A549 (cell line): ENCODE data around the gene IQSEC2. TPM values are rescaled to one million over a fixed set of nuclear protein-coding genes. Genes with fewer than 3 reads are reported as not detected.

ENCODE experiments used
- ATAC-seq, 2 experiments: fragments of 200-7000 bp in 1 of 2; fragments of >200 bp in 1 of 2; cut with Nextera tagmentation in 1 of 2; cut with Tn5 transposase in 1 of 2; 3 replicates each; pipeline versions ENCODE4 v1.8.0 to v1.9.1; 2018 to 2020; ENCODE audit warnings: mild to moderate bottlenecking in 1 of 2, moderate library complexity in 1 of 2
- CTCF ChIA-PET: fragments of 300-600 bp; sonication (Branson Sonifier 250); formaldehyde crosslinking; extraction: SDS; loops from one replicate; lab custom pipeline; 2021; ENCODE audit warnings: antibody characterized with exemption, inconsistent platforms; lab: Yijun Ruan, JAX
- POLR2A ChIA-PET: fragments of 350-600 bp; formaldehyde crosslinking; extraction: SDS; loops from one replicate; lab custom pipeline; 2021; ENCODE audit warnings: antibody characterized with exemption, inconsistent platforms; lab: Yijun Ruan, JAX
- DNase-seq, 2 experiments: peaks; one replicate each; pipeline versions ENCODE4 v3.0.0 to v3.0.0-alpha.2; 2011 to 2016; ENCODE audit warnings: low read depth in 1 of 2, low spot score in 1 of 2
- FAIRE-seq: peaks from 2 replicates; lab custom pipeline; 2011; peaks lifted over from hg19 to GRCh38; lab: Jason Lieb, UNC
- H3K27ac ChIP-seq, 2 experiments: fragments of >200 bp; sonication (Bioruptor Twin); formaldehyde crosslinking; 3 replicates each; pipeline ENCODE4 v1.5.1; 2016 to 2017
- H3K4me1 ChIP-seq: fragments of >200 bp; sonication (Bioruptor Twin); formaldehyde crosslinking; 3 replicates; pipeline ENCODE4 v1.6.1; 2016
- H3K4me2 ChIP-seq: fragments of >200 bp; sonication (Bioruptor Twin); formaldehyde crosslinking; 3 replicates; pipeline ENCODE4 v1.6.1; 2016
- H3K4me3 ChIP-seq: fragments of >200 bp; sonication (Bioruptor Twin); formaldehyde crosslinking; 3 replicates; pipeline ENCODE4 v1.5.1; 2016
- H3K9me3 ChIP-seq: fragments of >200 bp; sonication (Bioruptor Twin); formaldehyde crosslinking; 3 replicates; pipeline ENCODE4 v1.6.1; 2016
- BHLHE40 ChIP-seq: IDR thresholded peaks from 2 replicates; pipeline ENCODE4 v1.6.1; 2012; ENCODE audit warnings: low read depth, low read length, inconsistent platforms
- CBX2 ChIP-seq: fragments of 200-600 bp; sonication (generic); IDR thresholded peaks from 2 replicates; pipeline ENCODE4 v1.6.1; 2016; ENCODE audit warnings: low read depth, mild to moderate bottlenecking, borderline replicate concordance
- CBX8 ChIP-seq: fragments of 200-600 bp; sonication (generic); IDR thresholded peaks from 2 replicates; pipeline ENCODE4 v1.6.1; 2016
- CEBPB ChIP-seq, 2 experiments: fragments of >200 bp in 1 of 2; sonication (Bioruptor Twin) in 1 of 2; formaldehyde crosslinking in 1 of 2; IDR thresholded peaks; 2 replicates each; pipeline ENCODE4 v1.6.1; 2012 to 2016
- CHD2 ChIP-seq: fragments of 150-350 bp; IDR thresholded peaks from 2 replicates; pipeline ENCODE4 v1.6.1; 2014; ENCODE audit warnings: low read length; ENCODE audit not compliant: partially characterized antibody
- EHF ChIP-seq: fragments of 250-450 bp; sonication (Bioruptor Pico); IDR thresholded peaks from 2 replicates; pipeline ENCODE4 v1.5.0; 2020; ENCODE audit warnings: mild to moderate bottlenecking
- EP300 ChIP-seq, 2 experiments: fragments of >200 bp; sonication (Bioruptor Twin); formaldehyde crosslinking; IDR thresholded peaks; 2 replicates in 1 of 2; 3 replicates in 1 of 2; pipeline ENCODE4 v1.6.1; 2016 to 2017
- FOSL2 ChIP-seq, 2 experiments: fragments of 450-650 bp in 1 of 2; fragments of >200 bp in 1 of 2; sonication (Bioruptor Twin) in 1 of 2; formaldehyde crosslinking; IDR thresholded peaks; 2 replicates each; pipeline versions ENCODE4 v1.5.0 to v1.6.1; 2016 to 2020; ENCODE audit warnings: mild to moderate bottlenecking in 1 of 2, moderate library complexity in 1 of 2
- HDAC2 ChIP-seq: fragments of 200-600 bp; sonication (generic); IDR thresholded peaks from 2 replicates; pipeline ENCODE4 v1.6.1; 2016
- HEYL ChIP-seq: fragments of 250-450 bp; sonication (Bioruptor Pico); IDR thresholded peaks from 2 replicates; pipeline ENCODE4 v1.8.0; 2021; ENCODE audit warnings: mild to moderate bottlenecking, moderate library complexity
- HOXB13 ChIP-seq: fragments of 250-450 bp; sonication (Bioruptor Pico); IDR thresholded peaks from 2 replicates; pipeline ENCODE4 v1.5.0; 2020; ENCODE audit warnings: low read depth, mild to moderate bottlenecking, moderate library complexity
- HOXB5 ChIP-seq: fragments of 250-450 bp; sonication (Bioruptor Pico); IDR thresholded peaks from 2 replicates; pipeline ENCODE4 v1.5.0; 2020; ENCODE audit warnings: mild to moderate bottlenecking, moderate library complexity
- JUN ChIP-seq, 2 experiments: fragments of >200 bp; sonication (Bioruptor Twin); formaldehyde crosslinking; IDR thresholded peaks; 2 replicates in 1 of 2; 3 replicates in 1 of 2; pipeline ENCODE4 v1.6.1; 2016 to 2017
- KDM1A ChIP-seq: fragments of 200-600 bp; sonication (generic); IDR thresholded peaks from 2 replicates; pipeline ENCODE4 v1.6.1; 2016; ENCODE audit warnings: low read depth, mild to moderate bottlenecking
- KDM5A ChIP-seq: fragments of 200-600 bp; sonication (generic); IDR thresholded peaks from 2 replicates; pipeline ENCODE4 v1.6.1; 2016; ENCODE audit warnings: antibody characterized with exemption, mild to moderate bottlenecking
- MAFK ChIP-seq: fragments of 450-650 bp; IDR thresholded peaks from 2 replicates; pipeline ENCODE4 v1.6.1; 2014; ENCODE audit not compliant: partially characterized antibody
- POLR2A ChIP-seq: IDR thresholded peaks from 2 replicates; pipeline ENCODE4 v1.6.1; 2012; ENCODE audit warnings: mild to moderate bottlenecking, low read length
- RARB ChIP-seq: fragments of 250-450 bp; sonication (Bioruptor Pico); IDR thresholded peaks from 2 replicates; pipeline ENCODE4 v1.8.0; 2021; ENCODE audit warnings: mild to moderate bottlenecking, moderate library complexity
- SMC3 ChIP-seq: fragments of >200 bp; sonication (Bioruptor Twin); formaldehyde crosslinking; IDR thresholded peaks from 3 replicates; pipeline ENCODE4 v1.6.1; 2018; ENCODE audit warnings: inconsistent platforms
- TP53 ChIP-seq: fragments of 250-450 bp; sonication (Bioruptor Pico); IDR thresholded peaks from 2 replicates; pipeline ENCODE4 v1.5.0; 2021; ENCODE audit warnings: mild to moderate bottlenecking, moderate library complexity
- ZC3H11A ChIP-seq: fragments of 450-650 bp; IDR thresholded peaks from 2 replicates; pipeline ENCODE4 v1.6.1; 2014; ENCODE audit warnings: antibody characterized with exemption, mild to moderate bottlenecking
- ZFP36 ChIP-seq: fragments of 450-650 bp; IDR thresholded peaks from 2 replicates; pipeline ENCODE4 v1.6.1; 2014; ENCODE audit warnings: borderline replicate concordance; ENCODE audit not compliant: partially characterized antibody
- ZSCAN20 ChIP-seq: fragments of 250-450 bp; sonication (Bioruptor Pico); IDR thresholded peaks from 2 replicates; pipeline ENCODE4 v1.8.0; 2022; ENCODE audit warnings: mild to moderate bottlenecking, moderate library complexity
- WGBS: methylation state at CpG from one replicate; pipeline ENCODE4 v1.1.6; 2017; ENCODE audit errors: missing lambda C conversion rate; 5-methylcytosine and 5-hydroxymethylcytosine counted together
- polyA plus RNA-seq, 4 experiments: library from polyadenylated mRNA; depleted of rRNA in 3 of 4; stranded (reverse); fragments of >200 nt; fragmentation: RNase III in 1 of 4; extraction: RNeasy Plus Mini Kit Qiagen cat#74134 plus additional on column Dnase treatment in 1 of 4; gene quantifications; 2 replicates in 3 of 4; 3 replicates in 1 of 4; pipeline ENCODE4 v1.2.3, GENCODE V29; 2011 to 2017
- TF ChIP-seq, protein P1 (sequence below): fragments of 200-600 bp; sonication (generic); IDR thresholded peaks from 2 replicates; pipeline ENCODE4 v1.6.1; 2016; ENCODE audit warnings: antibody characterized with exemption, mild to moderate bottlenecking, moderate library complexity
- TF ChIP-seq, protein P2 (sequence below): IDR thresholded peaks from 2 replicates; pipeline ENCODE4 v1.6.1; 2012; ENCODE audit warnings: low read depth, borderline replicate concordance
- TF ChIP-seq, protein P3 (sequence below): fragments of 450-650 bp; IDR thresholded peaks from 2 replicates; pipeline ENCODE4 v1.6.1; 2014; ENCODE audit warnings: antibody characterized with exemption
- TF ChIP-seq, protein P4 (sequence below): fragments of >200 bp; sonication (Bioruptor Twin); formaldehyde crosslinking; IDR thresholded peaks from 2 replicates; pipeline ENCODE4 v1.6.1; 2016
- TF ChIP-seq, protein P5 (sequence below): fragments of >200 bp; sonication (Bioruptor Twin); formaldehyde crosslinking; IDR thresholded peaks from 3 replicates; pipeline ENCODE4 v1.6.1; 2016

Gene IQSEC2
- polyA plus RNA-seq, 2 of the 4 experiments (the other 2 are of a cell fraction), result 28.3 to 37.6 TPM

GRCh38 chrX:53316860-53317237 lies 35.5 kb upstream of the IQSEC2 start:
- H3K4me1 ChIP-seq, result peaks cover 10% of the 10 kb centered on the region; the same call in 2 of the 3 replicates
- CTCF ChIA-PET, result interaction anchor here (0.7 to 13.1 kb wide), 30 partner anchors 9 to 558 kb away, joined by 3 to 174 read pairs (median 6); partner anchors contain the start of gene IQSEC2
- H3K4me2 ChIP-seq, result no peak overlapping the region
- H3K4me3 ChIP-seq, result no peak overlapping the region
- TF ChIP-seq JUN (IDR thresholded peaks at IDR 0.05), result no peak
- TF ChIP-seq HEYL (CRISPR knock-in tag), result no peak
- no peak for TF ChIP-seq CHD2
- TF ChIP-seq, protein P1, sequence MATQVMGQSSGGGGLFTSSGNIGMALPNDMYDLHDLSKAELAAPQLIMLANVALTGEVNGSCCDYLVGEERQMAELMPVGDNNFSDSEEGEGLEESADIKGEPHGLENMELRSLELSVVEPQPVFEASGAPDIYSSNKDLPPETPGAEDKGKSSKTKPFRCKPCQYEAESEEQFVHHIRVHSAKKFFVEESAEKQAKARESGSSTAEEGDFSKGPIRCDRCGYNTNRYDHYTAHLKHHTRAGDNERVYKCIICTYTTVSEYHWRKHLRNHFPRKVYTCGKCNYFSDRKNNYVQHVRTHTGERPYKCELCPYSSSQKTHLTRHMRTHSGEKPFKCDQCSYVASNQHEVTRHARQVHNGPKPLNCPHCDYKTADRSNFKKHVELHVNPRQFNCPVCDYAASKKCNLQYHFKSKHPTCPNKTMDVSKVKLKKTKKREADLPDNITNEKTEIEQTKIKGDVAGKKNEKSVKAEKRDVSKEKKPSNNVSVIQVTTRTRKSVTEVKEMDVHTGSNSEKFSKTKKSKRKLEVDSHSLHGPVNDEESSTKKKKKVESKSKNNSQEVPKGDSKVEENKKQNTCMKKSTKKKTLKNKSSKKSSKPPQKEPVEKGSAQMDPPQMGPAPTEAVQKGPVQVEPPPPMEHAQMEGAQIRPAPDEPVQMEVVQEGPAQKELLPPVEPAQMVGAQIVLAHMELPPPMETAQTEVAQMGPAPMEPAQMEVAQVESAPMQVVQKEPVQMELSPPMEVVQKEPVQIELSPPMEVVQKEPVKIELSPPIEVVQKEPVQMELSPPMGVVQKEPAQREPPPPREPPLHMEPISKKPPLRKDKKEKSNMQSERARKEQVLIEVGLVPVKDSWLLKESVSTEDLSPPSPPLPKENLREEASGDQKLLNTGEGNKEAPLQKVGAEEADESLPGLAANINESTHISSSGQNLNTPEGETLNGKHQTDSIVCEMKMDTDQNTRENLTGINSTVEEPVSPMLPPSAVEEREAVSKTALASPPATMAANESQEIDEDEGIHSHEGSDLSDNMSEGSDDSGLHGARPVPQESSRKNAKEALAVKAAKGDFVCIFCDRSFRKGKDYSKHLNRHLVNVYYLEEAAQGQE, result no peak
- TF ChIP-seq EHF, result no peak
- no peak for TF ChIP-seq SMC3
- no peak for TF ChIP-seq CBX8
- TF ChIP-seq CBX2, result no peak
- no peak for TF ChIP-seq HOXB13 (CRISPR knock-in tag)
- TF ChIP-seq, all 56 proteins: peak for 0
- no peak for ATAC-seq
- POLR2A ChIA-PET, result interaction anchor here (1.9 kb wide), 1 partner anchor 106 kb away, joined by 4 read pairs; the partner anchor contains the start of genes RIBC1 and SMC1A
- Histone ChIP-seq H3K27ac (no peak overlapping the region), H3K9me3 (no peaks in the 10 kb centered on the region)
- 41% methylated on average over 6 of the region's 6 CpGs for WGBS
- DNase-seq, result no peak
- no peak for FAIRE-seq

DNA sequence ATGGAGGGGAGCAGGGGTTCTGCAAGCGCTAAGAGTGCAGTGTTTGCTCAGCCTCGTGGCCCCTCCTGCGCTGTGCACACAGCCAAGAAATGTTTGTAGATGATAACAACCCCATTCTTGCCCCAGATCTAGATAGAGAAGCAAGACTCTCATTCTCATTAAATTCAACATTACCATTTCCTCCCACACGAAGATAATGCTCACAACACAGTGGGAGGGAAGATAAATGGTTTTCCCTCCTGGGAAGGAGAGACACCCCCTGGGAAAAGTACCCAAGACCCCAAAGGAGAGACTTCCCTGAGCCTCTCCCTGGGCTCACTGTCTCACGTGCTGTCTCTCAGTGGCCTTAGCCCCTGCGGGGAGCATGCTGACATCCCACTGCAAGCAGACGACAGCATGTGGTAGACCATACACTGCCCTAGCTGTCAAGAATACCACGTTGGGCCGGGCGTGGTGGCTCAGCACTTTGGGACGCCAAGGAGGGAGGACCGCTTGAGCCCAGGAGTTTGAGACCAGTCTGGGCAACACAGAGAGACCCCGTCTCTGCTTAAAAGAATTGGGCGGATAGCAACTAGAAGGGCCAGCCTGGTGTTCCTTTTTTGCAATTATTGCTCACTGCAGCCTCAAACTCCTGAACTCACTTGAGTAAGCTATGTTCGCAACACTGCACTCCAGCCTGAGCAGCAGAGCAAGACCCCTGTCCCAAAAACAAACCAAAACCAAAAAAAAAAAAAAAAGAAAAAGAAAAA lies 34.9 kb upstream of the IQSEC2 start:
- POLR2A ChIA-PET, result no interaction called here

More for the DNA sequence above, 34.9 kb upstream of the IQSEC2 start:
- no peak overlapping the region for H3K27ac ChIP-seq
- 73% methylated on average over 4 of the region's 15 CpGs for WGBS
- TF ChIP-seq, protein P2, sequence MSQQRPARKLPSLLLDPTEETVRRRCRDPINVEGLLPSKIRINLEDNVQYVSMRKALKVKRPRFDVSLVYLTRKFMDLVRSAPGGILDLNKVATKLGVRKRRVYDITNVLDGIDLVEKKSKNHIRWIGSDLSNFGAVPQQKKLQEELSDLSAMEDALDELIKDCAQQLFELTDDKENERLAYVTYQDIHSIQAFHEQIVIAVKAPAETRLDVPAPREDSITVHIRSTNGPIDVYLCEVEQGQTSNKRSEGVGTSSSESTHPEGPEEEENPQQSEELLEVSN, result no peak
- no peak for TF ChIP-seq ZFP36
- TF ChIP-seq POLR2A, result no peak
- no peak for TF ChIP-seq MAFK
- TF ChIP-seq CEBPB (IDR thresholded peaks at IDR 0.05), result no peak
- TF ChIP-seq, protein P3, sequence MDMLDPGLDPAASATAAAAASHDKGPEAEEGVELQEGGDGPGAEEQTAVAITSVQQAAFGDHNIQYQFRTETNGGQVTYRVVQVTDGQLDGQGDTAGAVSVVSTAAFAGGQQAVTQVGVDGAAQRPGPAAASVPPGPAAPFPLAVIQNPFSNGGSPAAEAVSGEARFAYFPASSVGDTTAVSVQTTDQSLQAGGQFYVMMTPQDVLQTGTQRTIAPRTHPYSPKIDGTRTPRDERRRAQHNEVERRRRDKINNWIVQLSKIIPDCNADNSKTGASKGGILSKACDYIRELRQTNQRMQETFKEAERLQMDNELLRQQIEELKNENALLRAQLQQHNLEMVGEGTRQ, result no peak
- TF ChIP-seq RARB (CRISPR knock-in tag), result no peak
- no peak for TF ChIP-seq KDM5A
- no peak for TF ChIP-seq KDM1A
- no peak for TF ChIP-seq HDAC2
- TF ChIP-seq, protein P4, sequence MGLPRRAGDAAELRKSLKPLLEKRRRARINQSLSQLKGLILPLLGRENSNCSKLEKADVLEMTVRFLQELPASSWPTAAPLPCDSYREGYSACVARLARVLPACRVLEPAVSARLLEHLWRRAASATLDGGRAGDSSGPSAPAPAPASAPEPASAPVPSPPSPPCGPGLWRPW, result no peak
- no peak for TF ChIP-seq HOXB5 (CRISPR knock-in tag)
- no peak for TF ChIP-seq TP53 (CRISPR knock-in tag)
- no peak for TF ChIP-seq EP300 (IDR thresholded peaks at IDR 0.05)
- no peak for TF ChIP-seq FOSL2 (IDR thresholded peaks at IDR 0.05)
- TF ChIP-seq FOSL2 (CRISPR knock-in tag; IDR thresholded peaks at IDR 0.05), result no peak
- TF ChIP-seq ZSCAN20 (CRISPR knock-in tag), result no peak
- TF ChIP-seq ZC3H11A, result no peak
- TF ChIP-seq, protein P5, sequence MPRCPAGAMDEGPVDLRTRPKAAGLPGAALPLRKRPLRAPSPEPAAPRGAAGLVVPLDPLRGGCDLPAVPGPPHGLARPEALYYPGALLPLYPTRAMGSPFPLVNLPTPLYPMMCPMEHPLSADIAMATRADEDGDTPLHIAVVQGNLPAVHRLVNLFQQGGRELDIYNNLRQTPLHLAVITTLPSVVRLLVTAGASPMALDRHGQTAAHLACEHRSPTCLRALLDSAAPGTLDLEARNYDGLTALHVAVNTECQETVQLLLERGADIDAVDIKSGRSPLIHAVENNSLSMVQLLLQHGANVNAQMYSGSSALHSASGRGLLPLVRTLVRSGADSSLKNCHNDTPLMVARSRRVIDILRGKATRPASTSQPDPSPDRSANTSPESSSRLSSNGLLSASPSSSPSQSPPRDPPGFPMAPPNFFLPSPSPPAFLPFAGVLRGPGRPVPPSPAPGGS, result no peak
- TF ChIP-seq BHLHE40, result no peak
- ATAC-seq (no peak), FAIRE-seq (no peak), DNase-seq (no peak)
- peaks cover 10% of the 10 kb centered on the region; the same call in 2 of the 3 replicates for H3K4me1 ChIP-seq
- H3K4me2 ChIP-seq, result no peak overlapping the region
- CTCF ChIA-PET, result interaction anchor here (0.6 to 13.1 kb wide), 19 partner anchors 13 to 223 kb away, joined by 3 to 174 read pairs (median 6); partner anchors contain the start of gene IQSEC2
- no peaks in the 10 kb centered on the region for H3K9me3 ChIP-seq
- no peak overlapping the region for H3K4me3 ChIP-seq
